MCF 10A (cell line): ENCODE measurements around the gene TMEM203. TPM values are rescaled to one million over a fixed set of nuclear protein-coding genes. Genes with fewer than 3 reads are reported as not detected.

Source experiments
- BruUV-seq: library from RNA; stranded (reverse); fragments of 400-500 nt; replicated peaks from 2 replicates; lab custom pipeline; 2021; lab: Mats Ljungman, UMichigan
- CTCF ChIA-PET: fragments of 300-600 bp; sonication (Branson Sonifier 250); formaldehyde crosslinking; extraction: SDS; loops from one replicate; lab custom pipeline; 2021; ENCODE audit warnings: antibody characterized with exemption, inconsistent platforms; lab: Yijun Ruan, JAX
- POLR2A ChIA-PET: fragments of 300-600, 350-650 bp; sonication (Branson Sonifier 250); formaldehyde crosslinking; extraction: SDS; loops from one replicate; lab custom pipeline; 2020; ENCODE audit warnings: antibody characterized with exemption, inconsistent platforms; lab: Yijun Ruan, JAX
- DNase-seq: peaks from one replicate; pipeline ENCODE4 v3.0.0-alpha.2; 2018; ENCODE audit not compliant: unreplicated experiment
- H3K27ac Mint-ChIP-seq: one replicate; pipeline ENCODE4 v1.8.0; 2022; ENCODE audit warnings: mild to moderate bottlenecking, low read depth, mixed read lengths; ENCODE audit not compliant: unreplicated experiment
- H3K27me3 Mint-ChIP-seq: one replicate; pipeline ENCODE4 v1.8.0; 2022; ENCODE audit warnings: mixed read lengths; ENCODE audit not compliant: insufficient read depth, unreplicated experiment
- H3K36me3 Mint-ChIP-seq: one replicate; pipeline ENCODE4 v1.8.0; 2022; ENCODE audit warnings: mild to moderate bottlenecking, moderate library complexity, mixed read lengths; ENCODE audit not compliant: insufficient read depth, unreplicated experiment
- H3K4me1 Mint-ChIP-seq: one replicate; pipeline ENCODE4 v1.8.0; 2022; ENCODE audit warnings: mixed read lengths; ENCODE audit not compliant: insufficient read depth, unreplicated experiment
- H3K4me3 Mint-ChIP-seq: one replicate; pipeline ENCODE4 v1.8.0; 2022; ENCODE audit warnings: mild to moderate bottlenecking, moderate library complexity, mixed read lengths; ENCODE audit not compliant: unreplicated experiment
- H3K9me3 Mint-ChIP-seq: one replicate; pipeline ENCODE4 v1.8.0; 2022; ENCODE audit warnings: mixed read lengths; ENCODE audit not compliant: unreplicated experiment
- CTCF ChIP-seq: fragments of 200-600 bp; IDR thresholded peaks from one replicate; pipeline ENCODE4 v1.8.0; 2022; ENCODE audit warnings: antibody characterized with exemption, mild to moderate bottlenecking; ENCODE audit not compliant: unreplicated experiment
- intact Hi-C: fragments of 100-400 bp; cut with micrococcal nuclease; formaldehyde crosslinking; loops from 2 replicates; pipeline ENCODE4 v1.14.1; 2022
- total RNA-seq: library from RNA; stranded (reverse); gene quantifications from 2 replicates; pipeline ENCODE4 v1.2.3, GENCODE V29; 2022

TMEM203 gene
- total RNA-seq, 1 experiment from 2014 or later, result 31.4 TPM

DNA sequence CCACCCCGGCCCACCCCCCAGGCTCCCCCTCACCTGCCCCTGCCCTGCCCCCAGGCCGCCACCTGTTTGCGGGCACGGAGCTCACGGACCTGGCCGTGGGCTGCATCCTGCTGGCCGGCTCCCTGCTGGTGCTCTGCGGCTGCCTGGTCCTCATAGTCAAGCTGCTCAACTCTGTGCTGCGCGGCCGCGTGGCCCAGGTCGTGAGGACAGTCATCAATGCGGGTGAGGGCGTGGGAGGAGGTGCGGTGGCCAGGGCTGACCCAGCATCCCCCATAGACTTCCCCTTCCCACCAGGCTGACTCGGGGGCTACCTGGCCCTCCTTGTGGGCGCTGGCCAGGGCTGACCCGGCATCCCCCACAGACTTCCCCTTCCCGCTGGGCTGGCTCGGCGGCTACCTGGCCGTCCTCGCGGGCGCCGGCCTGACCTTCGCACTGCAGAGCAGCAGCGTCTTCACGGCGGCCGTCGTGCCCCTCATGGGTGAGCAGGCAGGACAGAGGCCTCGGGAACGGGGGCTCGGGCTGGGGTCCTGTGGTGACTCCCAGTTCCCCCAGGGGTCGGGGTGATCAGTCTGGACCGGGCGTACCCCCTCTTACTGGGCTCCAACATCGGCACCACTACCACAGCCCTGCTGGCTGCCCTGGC is 28.7 kb upstream of the TMEM203 start:
- Mint-ChIP-seq H3K4me3 (no peak overlapping the region), H3K27ac (no peak overlapping the region), H3K36me3 (peaks cover 7% of the 10 kb centered on the region), H3K4me1 (no peaks in the 10 kb centered on the region), H3K27me3 (no peaks in the 10 kb centered on the region), H3K9me3 (no peaks in the 10 kb centered on the region)
- no peak for TF ChIP-seq CTCF
- intact Hi-C loops, result no loop called here
- DNase-seq, result no peak
- POLR2A ChIA-PET, result no interaction called here
- CTCF ChIA-PET, result interaction anchor here (1.7 kb wide), 1 partner anchor 114 kb away, joined by 4 read pairs; no protein-coding TSS in a partner anchor
- BruUV-seq, result no TSS peak

DNA sequence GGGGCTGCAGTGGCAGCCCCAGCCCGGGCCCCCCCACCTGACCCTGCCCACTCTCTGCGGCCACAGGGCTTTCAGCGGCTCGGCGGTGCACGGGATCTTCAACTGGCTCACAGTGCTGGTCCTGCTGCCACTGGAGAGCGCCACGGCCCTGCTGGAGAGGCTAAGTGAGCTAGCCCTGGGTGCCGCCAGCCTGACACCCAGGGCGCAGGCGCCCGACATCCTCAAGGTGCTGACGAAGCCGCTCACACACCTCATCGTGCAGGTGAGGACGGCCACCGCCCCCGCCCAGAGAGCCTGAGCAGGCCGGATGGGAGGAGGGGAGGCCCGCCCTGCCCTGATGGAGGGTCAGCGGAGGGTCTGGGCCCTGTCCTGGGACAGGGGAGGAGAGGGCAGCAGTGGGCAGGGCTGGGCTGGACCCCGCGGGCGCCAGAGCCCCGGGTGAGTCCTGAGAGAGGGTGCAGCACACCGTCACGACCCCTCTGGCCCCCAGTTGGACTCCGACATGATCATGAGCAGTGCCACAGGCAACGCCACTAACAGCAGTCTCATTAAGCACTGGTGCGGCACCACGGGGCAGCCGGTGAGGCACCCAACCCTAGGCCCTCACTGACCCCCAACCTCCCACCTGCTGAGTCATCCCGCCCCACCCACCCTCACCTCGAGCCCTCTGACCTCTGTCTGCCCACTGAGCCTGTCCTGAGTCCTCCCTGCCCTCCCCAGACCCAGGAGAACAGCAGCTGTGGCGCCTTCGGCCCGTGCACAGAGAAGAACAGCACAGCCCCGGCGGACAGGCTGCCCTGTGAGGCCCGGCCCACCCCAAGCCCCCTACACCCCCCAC is 27.9 kb upstream of the TMEM203 start:
- ChIA-PET POLR2A (no interaction called here), CTCF (no interaction called here)
- DNase-seq, result no peak
- H3K27me3 Mint-ChIP-seq, result no peaks in the 10 kb centered on the region
- TF ChIP-seq CTCF, result no peak
- no TSS peak for BruUV-seq
- peaks cover 7% of the 10 kb centered on the region for H3K36me3 Mint-ChIP-seq
- no peak overlapping the region for H3K4me3 Mint-ChIP-seq
- H3K4me1 Mint-ChIP-seq, result no peaks in the 10 kb centered on the region
- intact Hi-C loops, result no loop called here
- no peak overlapping the region for H3K27ac Mint-ChIP-seq
- no peaks in the 10 kb centered on the region for H3K9me3 Mint-ChIP-seq

GRCh38 chr9:137232510-137232909 is 27.1 kb upstream of the TMEM203 start:
- Mint-ChIP-seq H3K4me3 (no peak overlapping the region), H3K9me3 (no peaks in the 10 kb centered on the region), H3K4me1 (peaks cover 4% of the 10 kb centered on the region), H3K27me3 (no peaks in the 10 kb centered on the region), H3K36me3 (peaks cover 7% of the 10 kb centered on the region), H3K27ac (no peak overlapping the region)
- intact Hi-C loops, result no loop called here
- ChIA-PET POLR2A (no interaction called here), CTCF (interaction anchor here (0.5 kb wide), 1 partner anchor 186 kb away, joined by 3 read pairs; no protein-coding TSS in a partner anchor)
- TF ChIP-seq CTCF, result no peak
- no peak for DNase-seq
- BruUV-seq, result no TSS peak

- DNase-seq, result no peak
- CTCF ChIA-PET, result no interaction called here
- Mint-ChIP-seq H3K4me3 (no peak overlapping the region), H3K36me3 (peaks cover 7% of the 10 kb centered on the region), H3K4me1 (peaks cover 6% of the 10 kb centered on the region), H3K27ac (no peak overlapping the region), H3K27me3 (no peaks in the 10 kb centered on the region), H3K9me3 (no peaks in the 10 kb centered on the region)
- POLR2A ChIA-PET, result no interaction called here
- TF ChIP-seq CTCF, result no peak
- intact Hi-C loops, result no loop called here
- no TSS peak for BruUV-seq
Measured at GRCh38 chr9:137232101-137232500, 26.7 kb upstream of the TMEM203 start.
